ENCODE data around the gene TMEM270.
"Not testable (repeated sequence)": the region's sequence is repeated elsewhere in the genome, so short reads cannot be mapped to it uniquely, and the experiment has no call there.

TMEM270 gene
- long read RNA-seq, donor 1, result 0 reads
- long read RNA-seq, donor 2, result 0 reads
- long read RNA-seq, donor 3, result 0 reads
- long read RNA-seq, donor 4, result 0 reads
- long read RNA-seq, donor 5, result 0 reads
- long read RNA-seq, donor 6, result 0 reads
- long read RNA-seq, donor 7, result 0 reads
- long read RNA-seq, donor 8, result 0 reads

- DNase-seq, result no peak
These were observed at the start of gene TMEM270 for GRCh38 chr7:73860859-73861258. TMEM270 (plus strand) TSS chr7:73861159; CDS start chr7:73861195, 36 bp downstream.

GRCh38 chr7:73811760-73812168 is 49.2 kb upstream of the TMEM270 start:
- DNase-seq, result peak; percentile 29

GRCh38 chr7:73812996-73813395 is 48.0 kb upstream of the TMEM270 start:
- DNase-seq, result no peak

GRCh38 chr7:73815436-73815835 is 45.5 kb upstream of the TMEM270 start:
- DNase-seq, result no peak

GRCh38 chr7:73817121-73817520 is 43.8 kb upstream of the TMEM270 start:
- no peak for DNase-seq

GRCh38 chr7:73820013-73820412 is 40.9 kb upstream of the TMEM270 start:
- DNase-seq, result no peak

GRCh38 chr7:73821597-73822285 is 39.2 kb upstream of the TMEM270 start:
- DNase-seq, result not testable (repeated sequence)

GRCh38 chr7:73822319-73823173 is 38.4 kb upstream of the TMEM270 start:
- peak; percentile 77 for DNase-seq

GRCh38 chr7:73823257-73823656 is 37.7 kb upstream of the TMEM270 start:
- DNase-seq, result no peak

GRCh38 chr7:73823873-73824592 is 36.9 kb upstream of the TMEM270 start:
- no peak for DNase-seq

- no peak for DNase-seq
These were observed 36.0 kb upstream of the TMEM270 start for GRCh38 chr7:73824986-73825385.

- DNase-seq, result peak; percentile 70
These were observed 33.3 kb upstream of the TMEM270 start for GRCh38 chr7:73827567-73828106.

GRCh38 chr7:73828107-73828803 is 32.7 kb upstream of the TMEM270 start:
- peak; percentile 59 for DNase-seq

- no peak for DNase-seq
These were observed 32.0 kb upstream of the TMEM270 start for GRCh38 chr7:73828972-73829371.

- DNase-seq, result no peak
These were observed 31.5 kb upstream of the TMEM270 start for GRCh38 chr7:73829505-73829904.

- DNase-seq, result peak; percentile 59
These were observed 30.9 kb upstream of the TMEM270 start for GRCh38 chr7:73829921-73830680.

- DNase-seq, result peak; percentile 69
These were observed 30.0 kb upstream of the TMEM270 start, which contains the start of gene CLDN4 for GRCh38 chr7:73830681-73831583. CLDN4 (plus strand) TSS chr7:73830996; CDS start chr7:73831202, 206 bp downstream.

GRCh38 chr7:73831584-73831833 is 29.4 kb upstream of the TMEM270 start:
- DNase-seq, result no peak

GRCh38 chr7:73831834-73832651 is 28.9 kb upstream of the TMEM270 start:
- peak; percentile 77 for DNase-seq
